IPS DF 19.7 (cell line): ENCODE measurements around the gene BAIAP3.
A peak's percentile ranks its signal among the peaks of the same experiment; 100 is the strongest.

Source experiments
- DNase-seq: peaks from one replicate; pipeline ENCODE4 v3.0.0-alpha.2; 2013; ENCODE audit warnings: low read depth, low spot score

The BAIAP3 gene

DNA sequence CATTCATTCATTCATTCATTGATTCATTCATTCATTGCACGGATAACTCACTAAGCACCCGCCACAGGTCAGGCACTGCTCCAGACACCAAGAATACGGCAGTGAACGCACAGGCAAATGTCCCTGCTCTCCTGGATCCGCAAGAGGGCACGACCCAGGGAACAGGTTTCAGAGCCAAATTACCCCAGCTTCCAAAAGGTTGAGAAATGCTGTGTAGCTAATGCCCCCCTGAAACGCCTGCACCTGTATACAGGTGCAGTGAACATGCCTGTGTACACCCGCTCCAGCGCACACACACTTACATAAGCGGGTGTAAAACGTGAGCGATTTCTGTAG, 33.6 kb upstream of the BAIAP3 start:
- no peak for DNase-seq

- no peak for DNase-seq
Observed at GRCh38 chr16:1300664-1301476, 32.6 kb upstream of the BAIAP3 start.

- DNase-seq, result no peak
Observed at GRCh38 chr16:1301562-1301961, 31.9 kb upstream of the BAIAP3 start.

DNA sequence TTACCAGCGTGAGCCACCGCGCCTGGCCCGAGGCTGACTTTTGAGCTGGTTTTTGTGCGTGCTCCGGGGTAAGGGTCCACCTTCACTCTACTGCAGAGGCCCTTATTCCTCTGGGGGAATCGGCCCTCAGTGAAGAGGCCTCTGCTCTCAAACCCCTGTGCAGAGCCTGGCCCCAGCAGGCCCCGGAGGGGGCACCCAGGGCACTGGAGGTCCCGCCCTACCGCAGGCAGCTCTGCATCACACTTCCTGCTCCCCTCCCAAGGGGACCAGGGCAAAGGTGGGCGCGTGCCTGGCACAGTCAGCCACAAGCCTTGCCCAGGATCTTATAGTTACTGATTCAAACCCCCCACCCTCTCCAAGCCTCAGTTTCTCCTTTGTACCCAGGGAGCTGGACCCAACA, 27.6 kb upstream of the BAIAP3 start:
- no peak for DNase-seq

DNA sequence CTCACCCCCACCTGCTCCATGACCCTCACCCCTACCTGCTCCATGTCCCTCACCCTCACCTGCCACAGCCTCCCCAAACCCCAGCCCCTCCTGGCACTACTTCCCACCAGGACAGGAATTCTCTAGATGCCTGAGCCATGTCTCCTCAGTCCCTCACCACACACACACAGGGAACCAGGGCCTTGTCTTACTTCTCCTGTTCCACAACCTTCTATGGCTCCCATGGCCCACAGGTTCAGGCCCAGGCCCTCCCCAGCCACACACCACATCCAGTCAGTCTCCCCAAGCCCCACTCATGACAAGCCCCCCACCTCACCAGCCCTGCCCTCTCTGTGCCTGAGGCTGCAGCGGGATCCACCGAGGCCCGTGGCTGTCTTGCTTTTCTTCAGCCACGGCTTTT, 27.1 kb upstream of the BAIAP3 start:
- no peak for DNase-seq

GRCh38 chr16:1308036-1308976, 25.1 kb upstream of the BAIAP3 start:
- no peak for DNase-seq

- DNase-seq, result peak; percentile 82
Observed at GRCh38 chr16:1308977-1309885, 24.2 kb upstream of the BAIAP3 start, which contains the start of gene UBE2I. Gene UBE2I, plus strand, starts transcription at chr16:1309636. Its CDS starts 4,395 bp downstream, at chr16:1314031.

DNA sequence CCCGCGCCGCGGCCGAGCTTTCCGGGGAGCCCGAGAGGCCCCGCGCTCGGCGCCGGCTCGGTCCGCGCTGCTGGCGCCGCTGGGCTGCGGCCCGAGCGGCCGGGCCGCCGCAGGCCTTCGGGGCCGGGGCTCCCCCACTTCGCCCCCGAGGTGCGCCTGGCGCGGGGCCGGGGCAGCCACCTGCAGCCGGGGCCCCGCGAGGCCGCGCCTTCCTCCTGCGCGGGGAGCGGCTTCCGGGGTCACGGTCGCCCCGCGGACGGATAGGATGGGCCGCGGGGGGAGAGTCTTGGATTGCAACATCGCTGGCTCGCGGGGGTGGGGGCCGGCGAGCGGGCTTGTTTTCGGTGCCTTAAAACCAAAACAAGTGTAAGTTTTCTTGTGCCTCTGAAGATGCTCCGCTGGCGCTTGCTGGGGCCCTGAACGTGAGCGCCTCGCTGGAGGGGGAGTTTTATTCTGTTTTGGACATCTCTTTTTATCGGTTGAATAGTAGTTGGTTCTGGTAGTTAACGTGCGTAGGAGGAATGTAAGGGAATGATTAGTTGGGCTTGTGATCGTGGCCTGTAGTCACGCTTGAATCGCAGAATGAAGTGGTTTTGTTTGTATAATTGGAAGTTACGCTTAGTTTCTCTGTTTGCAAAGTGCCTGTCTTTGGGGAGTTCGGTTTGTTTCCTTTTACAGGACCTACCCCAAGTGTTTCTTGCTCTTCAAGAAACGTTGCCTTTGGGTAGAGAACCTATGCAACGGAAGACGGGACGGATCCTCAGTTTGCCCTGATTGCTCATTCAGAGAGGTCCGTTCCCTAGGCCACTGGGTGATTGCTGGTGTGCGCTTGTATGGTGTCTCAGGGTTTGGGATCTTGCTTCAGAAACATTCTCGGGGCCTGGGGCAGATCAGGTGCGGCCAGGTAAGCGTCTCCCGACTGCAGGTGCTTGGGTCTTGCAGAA, 23.3 kb upstream of the BAIAP3 start:
- no peak for DNase-seq

GRCh38 chr16:1310832-1311200, 22.6 kb upstream of the BAIAP3 start:
- DNase-seq, result no peak

DNA sequence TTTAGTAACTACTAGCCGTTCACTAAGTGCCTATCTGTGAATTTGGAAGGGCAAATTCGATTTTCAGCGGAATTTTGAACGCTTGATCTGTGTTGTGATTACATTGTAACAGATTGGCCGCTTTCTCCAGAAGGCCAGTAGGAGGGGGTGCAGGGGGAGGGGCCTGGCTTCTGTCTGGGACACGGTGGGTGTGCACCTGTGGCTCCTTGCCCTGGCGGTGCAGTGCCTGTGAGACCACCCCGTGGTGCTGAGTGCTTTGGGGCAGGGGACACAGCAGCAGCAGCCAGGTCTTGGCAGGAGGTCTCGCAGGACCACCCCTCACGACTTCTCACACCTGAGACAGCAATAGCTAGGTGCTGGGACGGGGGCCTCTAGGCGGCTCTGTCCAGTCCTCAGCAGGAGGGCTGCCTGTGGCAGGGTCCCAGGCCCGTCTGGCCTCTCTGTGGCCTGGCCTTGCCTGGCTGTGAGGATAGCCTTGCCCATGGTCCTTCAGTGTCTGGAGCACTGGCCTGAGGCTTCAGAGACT, 22.2 kb upstream of the BAIAP3 start:
- DNase-seq, result no peak

DNA sequence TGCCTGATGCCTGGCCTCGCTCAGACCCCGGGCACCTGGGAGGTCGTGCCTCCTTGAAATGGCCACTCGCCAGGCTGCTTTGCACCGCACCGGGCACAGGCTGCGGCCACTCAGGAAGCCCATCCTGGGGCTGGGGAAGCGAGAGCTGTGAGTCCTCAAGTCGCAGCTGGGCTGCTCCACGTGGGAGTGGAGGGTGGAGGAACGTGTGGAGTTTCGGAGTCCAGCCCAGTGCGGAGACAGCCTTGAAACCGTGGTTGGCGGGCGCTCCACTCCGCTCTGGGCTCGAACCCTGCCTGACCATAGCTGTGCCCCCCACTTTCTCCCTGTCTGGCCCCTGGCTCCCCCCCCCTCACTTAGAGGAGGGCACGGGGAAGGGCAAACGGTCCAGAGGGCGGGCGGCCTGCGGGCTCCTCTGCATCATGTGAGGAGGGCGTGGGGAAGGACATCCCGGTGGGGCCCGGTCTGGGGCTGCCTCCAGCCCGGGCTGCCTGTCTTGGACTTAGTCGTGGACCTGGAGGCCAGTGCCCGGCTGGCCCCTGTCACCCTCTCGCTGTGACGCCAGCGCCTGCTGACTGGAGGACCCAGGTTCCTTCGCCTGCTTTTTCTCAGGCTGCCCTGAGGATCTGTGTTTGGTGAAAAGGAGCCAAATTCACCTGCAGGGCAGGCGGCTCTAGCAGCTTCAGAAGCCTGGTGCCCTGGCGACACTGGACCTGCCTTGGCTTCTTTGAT, 21.5 kb upstream of the BAIAP3 start:
- DNase-seq, result no peak

DNA sequence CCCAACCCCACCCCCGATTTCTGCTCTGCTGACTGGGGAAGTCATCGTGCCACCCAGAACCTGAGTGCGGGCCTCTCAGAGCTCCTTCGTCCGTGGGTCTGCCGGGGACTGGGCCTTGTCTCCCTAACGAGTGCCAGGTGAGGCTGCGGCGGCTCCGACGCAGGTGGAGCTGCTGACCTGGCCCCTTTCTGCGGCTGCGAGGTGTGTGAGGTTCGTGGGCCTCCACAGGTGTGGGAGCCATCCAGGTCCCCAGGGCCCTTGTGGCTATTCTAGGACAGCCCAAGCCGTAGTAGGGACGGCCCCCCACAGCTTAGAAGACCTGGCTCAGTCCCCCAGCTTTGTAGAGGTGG, 21.0 kb upstream of the BAIAP3 start:
- DNase-seq, result no peak

GRCh38 chr16:1312903-1313302, 20.5 kb upstream of the BAIAP3 start:
- no peak for DNase-seq

- DNase-seq, result no peak
Observed at GRCh38 chr16:1313721-1314369, 19.6 kb upstream of the BAIAP3 start.

DNA sequence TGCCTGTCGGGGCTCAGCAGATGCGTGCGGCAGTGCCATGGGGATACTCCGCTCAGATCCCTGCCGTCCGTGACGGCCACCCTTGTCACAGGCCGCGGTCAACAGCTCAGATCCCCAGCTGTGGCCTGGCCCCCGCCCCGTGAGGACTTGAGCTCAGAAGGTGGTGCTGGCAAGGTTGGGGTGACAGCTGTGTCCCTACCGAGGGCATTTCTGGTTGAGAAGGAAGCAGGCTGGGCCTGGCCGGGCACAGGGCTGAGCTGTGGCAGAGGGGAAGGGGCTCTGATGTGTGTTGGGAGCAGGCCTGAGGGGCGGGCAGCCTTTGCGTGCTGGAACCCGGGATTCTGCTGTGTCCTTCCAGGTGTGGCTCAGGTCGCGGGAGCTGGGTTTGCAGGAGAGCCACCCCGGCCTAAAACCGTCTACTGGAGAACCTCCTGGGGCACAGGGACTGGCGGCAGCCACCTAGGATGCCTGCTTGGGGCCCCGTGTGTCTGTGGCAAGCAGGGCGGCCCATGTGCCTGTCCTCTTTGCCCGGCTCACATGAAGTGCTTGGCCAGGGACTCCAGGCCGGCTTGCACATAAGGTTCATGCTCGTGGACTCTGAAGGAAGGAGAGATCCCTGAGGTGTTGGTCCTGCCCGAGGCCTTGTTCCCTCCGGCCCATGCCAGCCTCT, 18.9 kb upstream of the BAIAP3 start:
- DNase-seq, result no peak

- no peak for DNase-seq
Observed at GRCh38 chr16:1315081-1316032, 18.1 kb upstream of the BAIAP3 start.

DNA sequence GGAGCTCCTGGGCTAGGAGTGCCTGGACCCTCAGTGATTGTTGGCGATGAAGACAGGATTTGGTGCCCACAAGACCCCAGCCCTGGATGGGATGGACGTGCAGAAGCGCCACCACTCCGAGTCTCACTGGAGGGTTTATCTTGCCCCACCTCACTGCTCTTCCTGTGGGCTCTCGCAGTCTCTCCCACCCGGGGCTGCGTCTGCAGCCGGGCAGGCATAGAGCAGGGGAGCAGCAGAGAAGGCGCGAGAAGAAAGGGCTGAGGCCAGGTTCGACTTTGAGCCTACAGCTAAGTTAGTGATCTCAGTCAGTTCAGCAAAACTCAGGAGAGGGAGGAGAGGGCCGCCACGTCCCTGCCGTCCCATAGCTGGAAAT, 17.4 kb upstream of the BAIAP3 start:
- DNase-seq, result no peak
